ENCODE results near the gene IRS1. TPM values are rescaled to one million over a fixed set of nuclear protein-coding genes. Genes with fewer than 3 reads are reported as not detected.

Gene IRS1
- total and polyA plus RNA-seq, 2 of the 4 experiments (the other 2 are of a cell fraction), result 21.1 to 37.1 TPM

DNA sequence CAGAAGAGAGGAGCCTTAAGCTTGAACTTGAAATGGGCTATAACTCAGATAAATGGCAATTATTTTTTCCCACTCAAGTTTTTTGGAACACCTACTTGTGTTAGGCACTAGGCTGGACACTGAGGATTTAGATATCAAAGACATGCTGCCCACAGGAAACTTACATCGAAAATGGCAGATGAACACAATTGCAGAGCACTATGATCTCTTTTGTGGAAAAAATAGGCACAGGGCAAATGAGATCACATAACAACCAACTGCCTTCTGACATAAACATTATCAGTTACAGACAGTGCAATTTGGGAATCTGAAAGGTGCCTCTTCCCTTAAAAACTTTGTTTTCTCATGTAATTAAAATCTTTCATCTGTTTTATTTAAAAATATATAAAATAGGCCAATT lies 3.8 kb upstream of the IRS1 start:
- ATAC-seq (ENCODE audit: low read depth), result no peak
- H3K27me3 ChIP-seq (ENCODE audit: control insufficient read depth, insufficient read depth, low read length), result no peaks in the 10 kb centered on the region
- no TSS peak for BruUV-seq (replicated peaks)

More for the DNA sequence above, 3.8 kb upstream of the IRS1 start:
- Histone ChIP-seq H3K23ac (ENCODE audit: low read depth, low read length) (no peak overlapping the region), H3K4ac (ENCODE audit: low read depth, low read length) (no peak overlapping the region), H2BK5ac (ENCODE audit: low read depth, low read length, poor library complexity, severe bottlenecking) (no peak overlapping the region), H4K91ac (ENCODE audit: insufficient read depth, low read depth, low read length) (no peak overlapping the region), H3K4me2 (ENCODE audit: low read depth, low read length) (no peak overlapping the region), H2AK5ac (ENCODE audit: low read depth, low read length) (no peak overlapping the region), H2BK20ac (ENCODE audit: low read depth, low read length) (no peak overlapping the region), H3K4me1 (ENCODE audit: control insufficient read depth, insufficient read depth, low read length) (peaks cover 2% of the 10 kb centered on the region; the same call in 1 of the 2 replicates), H3K18ac (ENCODE audit: low read depth, low read length) (no peak overlapping the region), H4K8ac (ENCODE audit: low read depth in 2 of 2, low read length in 2 of 2) (no peak overlapping the region), H3K9me3 (ENCODE audit: control insufficient read depth, insufficient read depth, low read length) (no peaks in the 10 kb centered on the region), H2BK15ac (ENCODE audit: low read depth, low read length) (no peak overlapping the region), H3K56ac (ENCODE audit: extremely low read depth, insufficient read depth, low read length) (no peak overlapping the region), H3K9ac (ENCODE audit: low read depth, low read length) (no peak overlapping the region), H3K14ac (replicated peaks; ENCODE audit: low read depth, low read length) (no peak overlapping the region), H3K36me3 (ENCODE audit: control insufficient read depth, insufficient read depth, low read length) (peaks cover 6% of the 10 kb centered on the region; the same call in 1 of the 2 replicates), H3K79me1 (ENCODE audit: low read depth in 1 of 2, low read length in 2 of 2) (peaks cover 4 to 26% of the 10 kb centered on the region in 2 experiments), H2AK9ac (replicated peaks; ENCODE audit: low read depth, low read length, poor library complexity) (no peak overlapping the region), H3K27ac (ENCODE audit: insufficient read depth, low read length) (no peak overlapping the region), H4K20me1 (ENCODE audit: insufficient read depth, low read length) (peaks cover 2% of the 10 kb centered on the region; the same call in 1 of the 2 replicates), H4K5ac (ENCODE audit: low read depth, low read length) (no peak overlapping the region), H2BK120ac (ENCODE audit: low read depth, low read length) (no peak overlapping the region), H2AFZ (replicated peaks; ENCODE audit: low read length, poor library complexity) (no peak overlapping the region), H3K9me1 (ENCODE audit: insufficient read depth, low read length) (no peaks in the 10 kb centered on the region; the same call in 1 of the 2 replicates), H3K4me3 (ENCODE audit: insufficient read depth, low read depth, low read length) (no peak overlapping the region)
- ChIA-PET CTCF (interaction anchor here (0.8 to 1.8 kb wide), 3 partner anchors 182 to 1124 kb away, joined by 3 to 7 read pairs (median 3); no protein-coding TSS in a partner anchor), POLR2A (ENCODE audit: unreplicated experiment) (no interaction called here)
- TF ChIP-seq, protein P1, sequence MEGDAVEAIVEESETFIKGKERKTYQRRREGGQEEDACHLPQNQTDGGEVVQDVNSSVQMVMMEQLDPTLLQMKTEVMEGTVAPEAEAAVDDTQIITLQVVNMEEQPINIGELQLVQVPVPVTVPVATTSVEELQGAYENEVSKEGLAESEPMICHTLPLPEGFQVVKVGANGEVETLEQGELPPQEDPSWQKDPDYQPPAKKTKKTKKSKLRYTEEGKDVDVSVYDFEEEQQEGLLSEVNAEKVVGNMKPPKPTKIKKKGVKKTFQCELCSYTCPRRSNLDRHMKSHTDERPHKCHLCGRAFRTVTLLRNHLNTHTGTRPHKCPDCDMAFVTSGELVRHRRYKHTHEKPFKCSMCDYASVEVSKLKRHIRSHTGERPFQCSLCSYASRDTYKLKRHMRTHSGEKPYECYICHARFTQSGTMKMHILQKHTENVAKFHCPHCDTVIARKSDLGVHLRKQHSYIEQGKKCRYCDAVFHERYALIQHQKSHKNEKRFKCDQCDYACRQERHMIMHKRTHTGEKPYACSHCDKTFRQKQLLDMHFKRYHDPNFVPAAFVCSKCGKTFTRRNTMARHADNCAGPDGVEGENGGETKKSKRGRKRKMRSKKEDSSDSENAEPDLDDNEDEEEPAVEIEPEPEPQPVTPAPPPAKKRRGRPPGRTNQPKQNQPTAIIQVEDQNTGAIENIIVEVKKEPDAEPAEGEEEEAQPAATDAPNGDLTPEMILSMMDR (conservative IDR thresholded peaks at IDR 0.05; ENCODE audit: low read depth, low read length), result no peak
- TF ChIP-seq BHLHE40 (IDR thresholded peaks at IDR 0.05; ENCODE audit: low read depth, low read length) (no peak), RAD21 (IDR thresholded peaks at IDR 0.05; ENCODE audit: low read length) (no peak), MAZ (IDR thresholded peaks at IDR 0.05; ENCODE audit: borderline replicate concordance, low read depth, low read length) (no peak)
- TF ChIP-seq, protein P2, sequence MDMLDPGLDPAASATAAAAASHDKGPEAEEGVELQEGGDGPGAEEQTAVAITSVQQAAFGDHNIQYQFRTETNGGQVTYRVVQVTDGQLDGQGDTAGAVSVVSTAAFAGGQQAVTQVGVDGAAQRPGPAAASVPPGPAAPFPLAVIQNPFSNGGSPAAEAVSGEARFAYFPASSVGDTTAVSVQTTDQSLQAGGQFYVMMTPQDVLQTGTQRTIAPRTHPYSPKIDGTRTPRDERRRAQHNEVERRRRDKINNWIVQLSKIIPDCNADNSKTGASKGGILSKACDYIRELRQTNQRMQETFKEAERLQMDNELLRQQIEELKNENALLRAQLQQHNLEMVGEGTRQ (IDR thresholded peaks at IDR 0.05; ENCODE audit: low read depth, low read length), result no peak
- DNase-seq, result no peak
- in situ Hi-C loops (cut with MboI; ENCODE audit: low sequenced_read_pairs), result no loop called here
- intact Hi-C loops (cut with micrococcal nuclease), result no loop called here
- dilution Hi-C loops (cut with HindIII; ENCODE audit: low sequenced_read_pairs, unreplicated experiment), result no loop called here
- no CpG with 5 or more reads among the region's 1 CpG for WGBS, 2 experiments (ENCODE audit: extremely low coverage in 2 of 2, insufficient read length in 1 of 2)

All from IMR-90 (cell line).